ENCODE results near the gene CACUL1.
A peak's percentile ranks its signal among the peaks of the same experiment; 100 is the strongest.

Gene CACUL1

DNA sequence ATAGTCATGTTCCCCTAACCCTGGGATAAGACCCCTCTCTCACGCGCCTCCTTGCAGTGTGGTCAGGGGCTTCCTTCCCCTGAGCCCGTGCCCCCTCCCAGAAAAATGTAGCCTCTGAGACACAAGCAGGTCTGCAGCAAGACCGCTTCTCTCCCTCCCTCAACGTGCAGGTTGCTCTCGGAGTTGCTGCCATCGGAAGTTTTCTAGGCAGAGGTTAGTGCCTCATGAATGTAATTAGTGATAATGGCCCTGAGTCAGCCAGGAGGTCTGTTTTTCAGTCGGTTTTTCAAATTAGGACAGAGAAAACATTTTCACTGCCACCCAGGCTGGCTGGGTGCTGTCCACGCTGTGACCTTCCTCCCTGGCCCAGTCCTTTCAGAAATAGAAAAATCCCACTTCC is 116.1 kb downstream of the CACUL1 start:
- DNase-seq (ENCODE audit: low spot score), result peak; percentile 42

DNA sequence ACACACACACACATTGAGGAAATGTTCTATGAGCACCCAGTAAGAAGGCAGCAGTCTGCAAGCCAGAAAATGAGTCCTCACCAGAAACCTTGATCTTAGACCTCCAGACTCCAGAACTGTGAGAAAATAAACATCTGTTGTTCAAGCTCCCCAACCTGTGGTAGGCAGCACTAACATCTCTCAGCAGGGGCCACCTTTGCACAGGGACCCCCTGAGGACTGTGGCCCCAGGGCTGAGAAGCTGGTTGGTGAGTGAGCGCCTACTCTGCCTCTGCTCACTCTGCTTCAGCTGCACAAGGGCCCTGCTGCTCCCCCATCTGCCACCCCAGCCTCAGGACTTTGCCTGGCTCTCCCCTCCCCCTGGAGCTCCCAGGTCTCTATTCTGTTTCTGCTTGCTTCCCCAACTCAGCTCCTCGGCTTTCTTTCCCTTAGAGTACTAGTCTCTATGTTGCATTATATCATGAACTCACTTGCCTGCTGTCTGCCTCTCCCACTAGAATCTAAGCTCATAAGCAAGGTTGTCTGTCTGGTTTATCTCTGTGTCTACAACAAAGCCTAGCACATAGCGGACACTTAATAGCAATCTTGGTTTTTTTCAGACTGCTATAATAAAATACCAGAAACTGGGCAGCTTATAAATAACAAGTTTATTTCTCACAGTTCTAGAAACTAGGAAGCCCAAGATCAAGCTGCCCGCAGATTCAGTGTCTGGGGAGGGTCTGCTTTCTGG is 118.9 kb downstream of the CACUL1 start:
- no peak for DNase-seq (ENCODE audit: low spot score)

DNA sequence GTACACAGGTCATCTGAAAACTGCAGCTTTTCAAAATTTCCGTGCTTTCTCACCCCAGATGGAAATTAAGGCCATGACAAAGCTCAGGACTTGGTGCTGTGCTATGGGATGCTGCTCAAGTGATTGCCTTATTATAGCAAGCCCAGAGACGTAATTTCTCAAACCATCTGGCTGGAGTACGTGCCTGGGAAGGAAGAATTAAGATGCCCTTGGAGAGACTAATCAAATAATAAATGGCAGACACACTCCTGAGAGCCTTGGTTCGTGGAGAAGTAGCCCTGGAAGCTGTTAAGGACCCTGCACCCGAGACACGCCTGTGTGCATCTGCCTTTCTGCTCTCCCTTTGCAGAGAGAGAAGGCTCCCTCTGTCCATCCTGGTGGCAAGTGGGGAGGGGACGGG is 121.0 kb downstream of the CACUL1 start:
- DNase-seq (ENCODE audit: low spot score), result peak; percentile 92

DNA sequence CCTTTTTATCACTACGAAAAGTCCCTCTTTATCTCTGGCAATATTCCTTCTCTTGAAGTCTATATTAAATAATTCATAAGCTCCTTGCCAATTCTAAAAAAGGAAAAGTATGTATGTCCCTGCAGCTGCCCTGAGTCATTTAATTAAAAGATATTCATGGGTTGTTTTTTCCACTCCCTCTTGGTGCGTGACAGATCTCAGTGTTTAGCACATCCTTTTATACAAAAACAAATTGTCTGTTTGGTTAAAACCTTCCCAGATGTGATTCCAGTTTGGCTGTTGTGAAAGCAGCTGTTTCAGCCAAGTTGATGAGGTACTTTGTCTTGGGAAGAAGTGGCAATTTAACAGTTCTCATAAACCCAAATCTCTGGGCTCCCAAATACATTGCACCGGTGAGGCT is 125.6 kb downstream of the CACUL1 start:
- no peak for DNase-seq (ENCODE audit: low spot score)

- no peak for DNase-seq (ENCODE audit: low spot score)
These were observed 126.4 kb downstream of the CACUL1 start for GRCh38 chr10:118628397-118628796.

GRCh38 chr10:118626953-118627352 is 127.8 kb downstream of the CACUL1 start:
- no peak for DNase-seq (ENCODE audit: low spot score)

All from SK-N-DZ (cell line).